ENCODE results near the gene VSTM2B.
"Not testable (repeated sequence)": the region's sequence is repeated elsewhere in the genome, so short reads cannot be mapped to it uniquely, and the experiment has no call there.

The VSTM2B gene

GRCh38 chr19:29541473-29542253 is 15.9 kb downstream of the VSTM2B start:
- 85% methylated on average over 3 of the region's 3 CpGs for WGBS
- Histone ChIP-seq H3K9me3 (ENCODE audit: insufficient read depth, low read depth, low read length) (no peaks in the 10 kb centered on the region), H3K36me3 (ENCODE audit: insufficient read depth, low read length) (no peaks in the 10 kb centered on the region), H3K4me1 (ENCODE audit: insufficient read depth, low read length) (no peaks in the 10 kb centered on the region), H3K9ac (ENCODE audit: low read depth, low read length) (no peak overlapping the region), H3K4me3 (ENCODE audit: low read length) (no peak overlapping the region), H3K27ac (ENCODE audit: low read depth, low read length) (no peak overlapping the region), H3K27me3 (ENCODE audit: insufficient read depth, low read length) (no peaks in the 10 kb centered on the region)

DNA sequence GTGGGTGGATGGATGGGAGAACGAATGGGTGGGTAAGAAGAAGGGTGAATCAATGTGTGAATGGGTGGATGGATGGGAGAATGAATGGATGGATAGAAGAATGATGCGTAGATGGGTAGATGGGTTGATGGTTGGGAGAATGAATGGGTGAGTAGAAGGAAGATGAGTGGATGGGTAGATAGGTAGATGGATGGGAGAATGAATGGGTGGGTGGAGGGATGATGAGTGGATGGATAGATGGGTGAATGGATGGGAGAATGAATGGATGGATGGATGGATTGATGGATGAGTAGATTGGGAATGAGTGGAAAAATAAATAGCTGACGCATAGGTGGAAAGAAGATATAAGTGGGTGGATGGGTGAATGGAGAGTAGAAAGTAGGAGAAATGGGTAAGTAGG is 16.5 kb downstream of the VSTM2B start:
- Histone ChIP-seq H3K9ac (ENCODE audit: low read depth, low read length) (no peak overlapping the region), H3K9me3 (ENCODE audit: insufficient read depth, low read depth, low read length) (no peaks in the 10 kb centered on the region), H3K36me3 (ENCODE audit: insufficient read depth, low read length) (no peaks in the 10 kb centered on the region), H3K4me1 (ENCODE audit: insufficient read depth, low read length) (no peaks in the 10 kb centered on the region), H3K27ac (ENCODE audit: low read depth, low read length) (no peak overlapping the region), H3K4me3 (ENCODE audit: low read length) (no peak overlapping the region), H3K27me3 (ENCODE audit: insufficient read depth, low read length) (no peaks in the 10 kb centered on the region)
- 72% methylated on average over 3 of the region's 3 CpGs for WGBS

- no peak overlapping the region for H3K9ac ChIP-seq (ENCODE audit: low read depth, low read length)
These were observed 17.0 kb downstream of the VSTM2B start for GRCh38 chr19:29542776-29543175.

DNA sequence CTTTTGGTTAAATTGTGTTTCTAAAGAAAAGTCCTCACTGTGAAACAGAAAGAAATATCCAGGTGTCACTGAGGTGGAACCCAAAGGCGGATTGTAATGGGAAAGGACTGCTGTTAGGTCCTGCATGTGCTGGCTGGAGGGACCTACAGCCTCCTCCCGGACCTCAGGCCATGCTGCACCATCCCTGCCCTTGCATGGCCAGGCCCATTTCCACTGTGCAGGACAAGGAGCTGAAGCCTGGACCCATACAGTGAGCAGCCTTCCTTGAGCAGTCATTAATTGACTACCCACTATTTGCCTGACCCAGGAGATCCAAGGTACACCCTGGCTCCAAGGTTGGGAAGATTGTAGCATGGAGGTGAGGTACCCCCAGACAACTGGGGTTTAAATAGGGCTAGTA is 17.6 kb downstream of the VSTM2B start:
- Histone ChIP-seq H3K27me3 (ENCODE audit: insufficient read depth, low read length) (no peaks in the 10 kb centered on the region), H3K9ac (ENCODE audit: low read depth, low read length) (no peak overlapping the region)

More at GRCh38 chr19:29542776-29543175, 17.0 kb downstream of the VSTM2B start:
- no peaks in the 10 kb centered on the region for H3K9me3 ChIP-seq (ENCODE audit: insufficient read depth, low read depth, low read length)
- no peaks in the 10 kb centered on the region for H3K36me3 ChIP-seq (ENCODE audit: insufficient read depth, low read length)
- no peaks in the 10 kb centered on the region for H3K27me3 ChIP-seq (ENCODE audit: insufficient read depth, low read length)
- H3K4me1 ChIP-seq (ENCODE audit: insufficient read depth, low read length): no peaks in the 10 kb centered on the region
- no peak overlapping the region for H3K4me3 ChIP-seq (ENCODE audit: low read length)
- 90% methylated on average over 2 of the region's 3 CpGs for WGBS
- no peak overlapping the region for H3K27ac ChIP-seq (ENCODE audit: low read depth, low read length)

GRCh38 chr19:29544656-29545360 is 19.0 kb downstream of the VSTM2B start:
- Histone ChIP-seq H3K9ac (ENCODE audit: low read depth, low read length) (no peak overlapping the region), H3K9me3 (ENCODE audit: insufficient read depth, low read depth, low read length) (no peaks in the 10 kb centered on the region), H3K27me3 (ENCODE audit: insufficient read depth, low read length) (no peaks in the 10 kb centered on the region), H3K4me1 (ENCODE audit: insufficient read depth, low read length) (no peaks in the 10 kb centered on the region), H3K27ac (ENCODE audit: low read depth, low read length) (no peak overlapping the region), H3K4me3 (ENCODE audit: low read length) (no peak overlapping the region), H3K36me3 (ENCODE audit: insufficient read depth, low read length) (no peaks in the 10 kb centered on the region)
- 95% methylated on average over 15 of the region's 15 CpGs for WGBS

More for the DNA sequence above, 17.6 kb downstream of the VSTM2B start:
- Histone ChIP-seq H3K36me3 (ENCODE audit: insufficient read depth, low read length) (no peaks in the 10 kb centered on the region), H3K4me3 (ENCODE audit: low read length) (no peak overlapping the region), H3K9me3 (ENCODE audit: insufficient read depth, low read depth, low read length) (no peaks in the 10 kb centered on the region), H3K4me1 (ENCODE audit: insufficient read depth, low read length) (no peaks in the 10 kb centered on the region), H3K27ac (ENCODE audit: low read depth, low read length) (no peak overlapping the region)
- 82% methylated on average over 2 of the region's 2 CpGs for WGBS

DNA sequence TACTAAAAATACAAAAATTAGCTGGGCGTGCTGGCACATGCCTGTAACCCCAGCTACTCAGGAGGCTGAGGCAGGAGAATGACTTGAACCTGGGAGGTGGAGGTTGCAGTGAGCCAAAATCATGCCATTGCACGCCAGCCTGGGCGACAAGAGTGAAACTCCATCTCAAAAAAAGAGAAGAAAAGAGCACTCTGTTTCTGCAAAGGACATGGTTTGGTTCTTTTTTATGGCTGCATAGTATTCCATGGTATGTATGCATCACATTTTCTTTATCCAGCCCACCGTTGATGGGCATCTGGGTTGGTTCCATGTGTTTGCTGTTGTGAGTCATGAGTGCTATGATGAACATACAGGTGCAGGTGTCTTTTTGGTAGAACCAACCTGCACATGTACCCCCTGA is 19.7 kb downstream of the VSTM2B start:
- H3K4me3 ChIP-seq (ENCODE audit: low read length); H3K4me1 ChIP-seq (ENCODE audit: insufficient read depth, low read length); H3K27me3 ChIP-seq (ENCODE audit: insufficient read depth, low read length); H3K9me3 ChIP-seq (ENCODE audit: insufficient read depth, low read depth, low read length); H3K9ac ChIP-seq (ENCODE audit: low read depth, low read length); H3K36me3 ChIP-seq (ENCODE audit: insufficient read depth, low read length); H3K27ac ChIP-seq (ENCODE audit: low read depth, low read length): not testable (repeated sequence)
- WGBS: 94% methylated on average over 4 of the region's 4 CpGs

DNA sequence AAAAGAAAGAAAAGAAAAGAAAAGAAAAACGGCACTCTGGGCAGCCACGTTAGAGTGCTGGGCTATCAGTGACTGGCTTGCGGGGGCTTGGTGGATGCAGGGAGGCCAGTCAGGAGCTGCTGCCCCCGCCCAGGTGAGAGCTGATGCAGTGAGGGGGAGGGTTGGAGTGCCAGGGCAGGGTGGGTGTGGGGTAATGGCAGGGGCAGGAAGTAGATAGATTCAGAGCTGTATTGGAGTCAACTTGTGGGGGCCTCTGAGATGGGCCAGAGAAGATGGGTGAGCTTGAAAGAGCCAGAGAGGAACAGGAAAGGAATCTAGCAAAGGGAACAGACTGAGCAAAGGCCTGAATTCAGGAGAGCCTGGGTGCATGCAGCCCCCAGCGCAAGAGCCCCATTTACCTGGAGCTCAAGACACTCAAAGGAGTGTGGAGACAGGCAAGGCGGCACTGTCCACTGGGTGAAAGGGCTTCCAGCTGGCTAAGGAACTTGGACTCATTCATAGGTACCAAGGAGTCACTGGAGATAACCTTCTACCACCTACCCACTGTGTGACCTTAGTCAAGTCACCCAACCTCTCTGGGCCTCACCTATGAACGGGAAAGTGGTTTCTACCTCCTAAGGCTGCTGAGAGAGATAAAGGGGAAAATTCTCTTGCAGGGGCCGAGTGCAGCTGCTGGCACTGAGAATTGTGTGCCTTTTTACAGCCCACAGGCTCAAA is 20.2 kb downstream of the VSTM2B start:
- Histone ChIP-seq H3K4me1 (ENCODE audit: insufficient read depth, low read length) (no peaks in the 10 kb centered on the region), H3K4me3 (ENCODE audit: low read length) (no peak overlapping the region), H3K36me3 (ENCODE audit: insufficient read depth, low read length) (no peaks in the 10 kb centered on the region), H3K27me3 (ENCODE audit: insufficient read depth, low read length) (no peaks in the 10 kb centered on the region), H3K9ac (ENCODE audit: low read depth, low read length) (no peak overlapping the region), H3K9me3 (ENCODE audit: insufficient read depth, low read depth, low read length) (no peaks in the 10 kb centered on the region), H3K27ac (ENCODE audit: low read depth, low read length) (no peak overlapping the region)
- 92% methylated on average over 8 of the region's 8 CpGs for WGBS

DNA sequence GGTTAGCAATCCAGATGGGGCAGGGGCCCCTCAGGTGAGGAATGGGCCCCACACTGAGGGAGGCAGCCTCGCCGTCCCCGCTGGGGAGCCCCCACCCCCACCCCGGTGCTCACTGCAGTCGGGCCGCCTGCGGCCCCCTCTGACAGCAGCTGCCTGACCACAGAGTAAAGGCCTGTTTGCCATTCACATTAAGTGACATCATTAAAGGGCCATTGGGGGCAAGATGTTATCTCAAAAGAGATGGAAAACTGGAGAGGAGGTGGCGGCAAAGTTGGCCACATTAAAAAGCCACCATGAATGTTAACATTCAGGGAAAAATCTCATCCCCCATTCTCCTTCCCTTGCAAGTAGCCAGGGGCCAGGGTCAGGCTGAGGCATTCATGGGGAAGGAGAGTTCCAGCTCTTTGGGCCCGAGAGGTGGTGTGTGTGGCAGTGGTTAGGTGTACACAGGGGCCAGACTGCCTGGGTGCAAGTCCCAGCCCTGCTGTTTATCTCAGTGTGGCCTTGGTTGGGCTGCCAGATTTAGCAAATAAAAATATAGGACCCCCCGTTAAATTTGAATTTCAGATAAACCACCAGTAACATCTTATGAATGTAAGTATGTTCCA is 20.9 kb downstream of the VSTM2B start:
- Histone ChIP-seq H3K27ac (ENCODE audit: low read depth, low read length) (no peak overlapping the region), H3K4me1 (ENCODE audit: insufficient read depth, low read length) (no peaks in the 10 kb centered on the region), H3K9me3 (ENCODE audit: insufficient read depth, low read depth, low read length) (no peaks in the 10 kb centered on the region), H3K4me3 (ENCODE audit: low read length) (no peak overlapping the region), H3K36me3 (ENCODE audit: insufficient read depth, low read length) (no peaks in the 10 kb centered on the region), H3K9ac (ENCODE audit: low read depth, low read length) (no peak overlapping the region), H3K27me3 (ENCODE audit: insufficient read depth, low read length) (no peaks in the 10 kb centered on the region)
- 76% methylated on average over 8 of the region's 10 CpGs for WGBS

DNA sequence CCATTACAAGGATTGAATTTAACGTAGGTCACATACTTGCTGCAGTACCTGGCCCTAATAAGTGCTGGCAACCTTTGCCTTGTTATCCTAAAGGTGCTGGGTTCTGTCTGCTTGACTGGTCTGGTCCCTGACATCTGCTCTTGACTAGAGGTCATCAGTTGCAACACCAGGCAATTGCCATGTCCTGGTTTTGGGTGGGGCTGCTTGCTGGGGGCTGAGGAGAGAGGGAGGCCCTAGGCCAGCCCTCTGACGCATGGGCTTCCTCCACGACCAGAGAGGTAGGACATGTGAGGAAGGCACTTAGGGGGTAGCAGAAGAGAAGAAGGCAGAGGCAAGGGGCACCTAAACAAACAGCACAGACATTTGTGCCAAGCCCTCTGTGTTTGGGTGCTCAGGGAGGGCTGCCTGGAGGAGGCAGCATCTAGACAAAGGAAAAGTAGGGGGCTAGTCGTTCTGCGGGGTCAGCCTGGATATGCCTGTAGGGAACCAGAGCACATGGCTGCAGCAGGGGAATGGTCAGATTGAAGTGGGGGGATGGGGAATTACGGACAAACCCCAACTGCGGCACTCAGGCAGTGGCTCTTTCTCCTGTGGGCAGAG is 21.7 kb downstream of the VSTM2B start:
- Histone ChIP-seq H3K9ac (ENCODE audit: low read depth, low read length) (no peak overlapping the region), H3K27me3 (ENCODE audit: insufficient read depth, low read length) (no peaks in the 10 kb centered on the region)
- WGBS: 88% methylated on average over 7 of the region's 7 CpGs

DNA sequence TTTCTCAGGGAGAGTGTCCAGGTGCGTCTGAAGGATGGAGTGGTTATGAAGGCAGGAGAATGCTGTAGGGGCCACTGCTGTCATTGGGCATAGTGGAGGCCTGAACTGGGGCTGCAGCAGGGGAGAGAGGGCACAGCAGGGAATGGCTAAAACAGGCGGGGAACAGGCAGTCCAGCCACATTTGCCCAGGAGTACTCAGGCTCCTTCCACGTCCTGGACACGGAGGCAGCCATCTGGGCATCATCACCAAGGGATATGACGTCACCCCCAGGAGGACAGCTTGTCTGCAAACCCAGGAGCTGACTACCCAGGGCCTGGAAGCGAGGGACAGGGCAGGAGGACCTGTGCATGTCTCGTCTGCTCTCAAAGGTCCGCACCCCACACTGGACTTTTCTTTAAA is 22.2 kb downstream of the VSTM2B start:
- Histone ChIP-seq H3K27ac (ENCODE audit: low read depth, low read length) (no peak overlapping the region), H3K27me3 (ENCODE audit: insufficient read depth, low read length) (no peaks in the 10 kb centered on the region), H3K4me1 (ENCODE audit: insufficient read depth, low read length) (no peaks in the 10 kb centered on the region), H3K4me3 (ENCODE audit: low read length) (no peak overlapping the region), H3K9ac (ENCODE audit: low read depth, low read length) (no peak overlapping the region), H3K9me3 (ENCODE audit: insufficient read depth, low read depth, low read length) (no peaks in the 10 kb centered on the region), H3K36me3 (ENCODE audit: insufficient read depth, low read length) (no peaks in the 10 kb centered on the region)
- 88% methylated on average over 8 of the region's 8 CpGs for WGBS

More for the DNA sequence above, 21.7 kb downstream of the VSTM2B start:
- Histone ChIP-seq H3K27ac (ENCODE audit: low read depth, low read length) (no peak overlapping the region), H3K36me3 (ENCODE audit: insufficient read depth, low read length) (no peaks in the 10 kb centered on the region), H3K4me1 (ENCODE audit: insufficient read depth, low read length) (no peaks in the 10 kb centered on the region), H3K4me3 (ENCODE audit: low read length) (no peak overlapping the region), H3K9me3 (ENCODE audit: insufficient read depth, low read depth, low read length) (no peaks in the 10 kb centered on the region)
